ENCODE data around the gene KIF19. TPM values are rescaled to one million over a fixed set of nuclear protein-coding genes. Genes with fewer than 3 reads are reported as not detected.

Gene KIF19
- total and polyA plus RNA-seq, 11 donors, result 0.12 to 3.0 (median 0.19) TPM; not detected in 2

GRCh38 chr17:74369665-74370490 lies 43.9 kb downstream of the KIF19 start:
- H3K27me3 ChIP-seq, result peaks cover 0 to 6% (median 0%) of the 10 kb centered on the region in 9 donors
- H3K4me1 ChIP-seq, result peaks cover 0 to 23% (median 9%) of the 10 kb centered on the region in 12 donors
- DNase-seq (no peak), ATAC-seq (no peak)
- no peak overlapping the region for H3K4me3 ChIP-seq
- H3K9me3 ChIP-seq, result no peaks in the 10 kb centered on the region
- intact Hi-C loops (cut with DNase I), result loop anchor here in 8 of 10 donors (2.0 to 10.0 kb wide), 6 partner anchors 122 to 235 kb away; partner anchors contain the start of gene TTYH2 (in 2 of the 8)
- WGBS, 4 donors, result 91 to 95% (median 93%) methylated on average over 9 to 17 of the region's 17 CpGs
- H3K36me3 ChIP-seq, result no peaks in the 10 kb centered on the region
- no peak for TF ChIP-seq POLR2A (IDR thresholded peaks at IDR 0.05)
- TF ChIP-seq, protein P1, sequence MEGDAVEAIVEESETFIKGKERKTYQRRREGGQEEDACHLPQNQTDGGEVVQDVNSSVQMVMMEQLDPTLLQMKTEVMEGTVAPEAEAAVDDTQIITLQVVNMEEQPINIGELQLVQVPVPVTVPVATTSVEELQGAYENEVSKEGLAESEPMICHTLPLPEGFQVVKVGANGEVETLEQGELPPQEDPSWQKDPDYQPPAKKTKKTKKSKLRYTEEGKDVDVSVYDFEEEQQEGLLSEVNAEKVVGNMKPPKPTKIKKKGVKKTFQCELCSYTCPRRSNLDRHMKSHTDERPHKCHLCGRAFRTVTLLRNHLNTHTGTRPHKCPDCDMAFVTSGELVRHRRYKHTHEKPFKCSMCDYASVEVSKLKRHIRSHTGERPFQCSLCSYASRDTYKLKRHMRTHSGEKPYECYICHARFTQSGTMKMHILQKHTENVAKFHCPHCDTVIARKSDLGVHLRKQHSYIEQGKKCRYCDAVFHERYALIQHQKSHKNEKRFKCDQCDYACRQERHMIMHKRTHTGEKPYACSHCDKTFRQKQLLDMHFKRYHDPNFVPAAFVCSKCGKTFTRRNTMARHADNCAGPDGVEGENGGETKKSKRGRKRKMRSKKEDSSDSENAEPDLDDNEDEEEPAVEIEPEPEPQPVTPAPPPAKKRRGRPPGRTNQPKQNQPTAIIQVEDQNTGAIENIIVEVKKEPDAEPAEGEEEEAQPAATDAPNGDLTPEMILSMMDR (IDR thresholded peaks at IDR 0.05), result no peak
- H3K27ac ChIP-seq, result no peak overlapping the region

GRCh38 chr17:74371653-74372147 lies 45.7 kb downstream of the KIF19 start:
- DNase-seq, result no peak
- Histone ChIP-seq H3K27ac (no peak overlapping the region), H3K27me3 (peaks cover 0 to 6% (median 0%) of the 10 kb centered on the region in 9 donors), H3K4me3 (no peak overlapping the region), H3K9me3 (no peaks in the 10 kb centered on the region), H3K36me3 (no peaks in the 10 kb centered on the region), H3K4me1 (peaks cover 0 to 23% (median 9%) of the 10 kb centered on the region in 12 donors)
- TF ChIP-seq, protein P1 (IDR thresholded peaks at IDR 0.05), result no peak
- no peak for TF ChIP-seq POLR2A (IDR thresholded peaks at IDR 0.05)
- no peak for ATAC-seq
- intact Hi-C loops (cut with DNase I), result loop anchor here in 2 of 10 donors (5.0 to 10.0 kb wide), 2 partner anchors 231 to 233 kb away; no protein-coding TSS in a partner anchor
- WGBS, 4 donors, result 95 to 98% (median 95%) methylated on average over 19 to 26 of the region's 26 CpGs

- 91 to 94% (median 92%) methylated on average over 8 to 9 of the region's 9 CpGs for WGBS, 4 donors
- intact Hi-C loops (cut with DNase I), result loop anchor here in 2 of 10 donors (5.0 to 10.0 kb wide), 2 partner anchors 230 to 232 kb away; no protein-coding TSS in a partner anchor
- ATAC-seq, result no peak
- TF ChIP-seq, protein P1 (IDR thresholded peaks at IDR 0.05), result no peak
- no peak for TF ChIP-seq POLR2A (IDR thresholded peaks at IDR 0.05)
- H3K36me3 ChIP-seq, result no peaks in the 10 kb centered on the region
- no peak for DNase-seq
- H3K4me3 ChIP-seq, result no peak overlapping the region
- H3K27ac ChIP-seq, result no peak overlapping the region
- peaks cover 0 to 23% (median 9%) of the 10 kb centered on the region in 12 donors for H3K4me1 ChIP-seq
- H3K27me3 ChIP-seq, result peaks cover 0 to 7% (median 0%) of the 10 kb centered on the region in 9 donors
- no peaks in the 10 kb centered on the region for H3K9me3 ChIP-seq
Measured at GRCh38 chr17:74372426-74372825, 46.4 kb downstream of the KIF19 start.

Data from heart left ventricle (tissue), 16 donors.